HepG2 (cell line): Measurements from ENCODE around the gene SCARF1. TPM values are rescaled to one million over a fixed set of nuclear protein-coding genes. Genes with fewer than 3 reads are reported as not detected.

ENCODE experiments used
- DNMT1 ChIP-seq: sonication (generic); formaldehyde crosslinking; IDR thresholded peaks from 2 replicates; pipeline ENCODE4 v1.5.1; 2020; ENCODE audit warnings: mild to moderate bottlenecking, missing genetic modification reagents
- HDAC6 ChIP-seq: fragments of 200-600 bp; sonication (generic); IDR thresholded peaks from 2 replicates; pipeline ENCODE4 v1.7.0; 2017; ENCODE audit warnings: mild to moderate bottlenecking, antibody characterized with exemption, low read length, low read depth
- MZF1 ChIP-seq: sonication (generic); formaldehyde crosslinking; IDR thresholded peaks from 2 replicates; pipeline ENCODE4 v1.8.1; 2023; ENCODE audit warnings: mild to moderate bottlenecking, missing genetic modification reagents, borderline replicate concordance
- PRPF4 ChIP-seq: fragments of 200-400 bp; formaldehyde crosslinking; IDR thresholded peaks from 2 replicates; pipeline ENCODE4 v1.6.1; 2016; ENCODE audit warnings: low read length, low read depth; ENCODE audit not compliant: poor library complexity, severe bottlenecking
- REST ChIP-seq, 2 experiments: IDR thresholded peaks; 2 replicates each; pipeline ENCODE4 v1.6.1; 2011 to 2012; ENCODE audit warnings: low read length in 2 of 2, borderline replicate concordance in 1 of 2, low read depth in 1 of 2, mild to moderate bottlenecking in 1 of 2, moderate library complexity in 1 of 2
- polyA plus RNA-seq, 8 experiments: library from polyadenylated mRNA; depleted of rRNA in 3 of 8; stranded (reverse) in 7 of 8; unstranded in 1 of 8; fragments of >200 nt; fragmentation: Illumina TruSeq in 4 of 8; extraction: Trizol in 4 of 8; gene quantifications; 2 replicates each; pipeline versions ENCODE4 v1.2.1 to v1.2.3, GENCODE V29; 2011 to 2016; ENCODE audit warnings: low read depth in 4 of 8, missing spikeins in 1 of 8, mixed read lengths in 1 of 8; ENCODE audit not compliant: insufficient read depth in 1 of 8
- total RNA-seq, 5 experiments: library from RNA; depleted of rRNA; stranded (reverse); fragments of >200 nt; fragmentation: Illumina TruSeq; extraction: Trizol; gene quantifications; 2 replicates each; pipeline ENCODE4 v1.2.3, GENCODE V29; 2016; ENCODE audit warnings: low read depth in 1 of 5
- TF ChIP-seq, protein P1 (sequence below), 2 experiments: sonication (generic) in 1 of 2; formaldehyde crosslinking in 1 of 2; IDR thresholded peaks; 2 replicates each; pipeline versions ENCODE4 v1.6.1 to v1.9.0; 2014 to 2022; ENCODE audit warnings: antibody characterized with exemption in 1 of 2, borderline replicate concordance in 1 of 2, inconsistent platforms in 1 of 2, low read depth in 1 of 2, missing genetic modification reagents in 1 of 2
- TF ChIP-seq, protein P2 (sequence below): sonication (generic); formaldehyde crosslinking; IDR thresholded peaks from 2 replicates; pipeline ENCODE4 v1.4.0; 2020; ENCODE audit warnings: missing genetic modification reagents, borderline replicate concordance
- TF ChIP-seq, protein P3 (sequence below): sonication (generic); formaldehyde crosslinking; conservative IDR thresholded peaks from 2 replicates; pipeline ENCODE4 v1.8.0; 2022; ENCODE audit warnings: mild to moderate bottlenecking, moderate library complexity, missing genetic modification reagents

The SCARF1 gene
- total and polyA plus RNA-seq, 2 of the 13 experiments (the other 11 are each of a cell fraction or from before 2014, with no cell fraction given), result 0.24 to 0.71 TPM

DNA sequence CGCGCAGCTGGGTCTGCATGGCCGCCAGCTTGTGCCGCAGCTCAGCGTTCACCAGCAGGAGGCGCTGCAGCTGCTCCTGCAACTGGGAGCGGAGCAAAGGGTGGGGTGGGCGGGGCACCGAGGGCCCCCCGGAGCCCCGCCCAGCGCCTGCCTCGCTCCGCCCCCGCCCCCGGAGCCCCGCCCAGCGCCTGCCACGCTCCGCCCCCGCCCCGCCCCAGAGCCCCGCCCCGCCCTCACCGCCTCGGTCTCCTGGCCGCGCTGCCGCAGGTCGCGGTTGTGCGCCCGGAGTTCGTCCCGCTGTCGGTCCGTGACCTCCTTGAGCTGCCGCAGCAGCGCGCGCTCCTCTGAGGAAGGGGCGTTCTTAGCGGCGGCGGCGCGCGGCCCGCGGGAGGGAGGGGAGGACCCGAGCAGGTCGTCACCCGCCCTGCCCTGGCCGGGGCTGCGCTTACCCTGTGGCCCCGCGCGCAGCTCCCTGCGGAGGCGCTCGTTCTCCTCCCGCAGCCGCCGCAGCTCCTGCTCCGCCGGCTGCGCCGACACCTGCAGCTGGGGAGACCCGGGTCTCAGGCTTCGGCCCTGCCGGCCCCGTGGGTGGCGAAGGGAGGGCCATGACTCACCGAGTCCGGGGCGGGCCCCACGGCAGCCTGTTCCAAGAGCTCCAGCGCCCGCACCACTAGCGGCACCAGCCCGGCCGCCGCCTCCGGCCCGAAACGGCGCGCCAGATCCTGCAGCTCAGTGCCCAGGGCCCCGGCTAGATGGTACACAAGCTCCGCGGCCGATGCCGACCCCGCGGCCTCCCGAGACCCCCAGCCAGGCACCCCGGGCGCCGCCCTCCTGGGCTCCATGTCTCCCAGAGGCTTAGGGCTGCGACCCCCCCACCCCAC is 3.7 kb upstream of the SCARF1 start (continued):
- TF ChIP-seq MZF1, result 0 out of 2 replicates have a peak, but pooled peaks have one; percentile 12
- peak in 1 of 2 experiments; percentile 6; a peak in 1 of 4 replicates for TF ChIP-seq REST (IDR thresholded peaks at IDR 0.05; ENCODE audit: borderline replicate concordance in 1 of 2, low read depth in 1 of 2, low read length in 2 of 2)
- TF ChIP-seq DNMT1 (CRISPR knock-in tag), result peak; percentile 49; the same call in 1 of the 2 replicates
- no peak for TF ChIP-seq HDAC6
- TF ChIP-seq, protein P1, sequence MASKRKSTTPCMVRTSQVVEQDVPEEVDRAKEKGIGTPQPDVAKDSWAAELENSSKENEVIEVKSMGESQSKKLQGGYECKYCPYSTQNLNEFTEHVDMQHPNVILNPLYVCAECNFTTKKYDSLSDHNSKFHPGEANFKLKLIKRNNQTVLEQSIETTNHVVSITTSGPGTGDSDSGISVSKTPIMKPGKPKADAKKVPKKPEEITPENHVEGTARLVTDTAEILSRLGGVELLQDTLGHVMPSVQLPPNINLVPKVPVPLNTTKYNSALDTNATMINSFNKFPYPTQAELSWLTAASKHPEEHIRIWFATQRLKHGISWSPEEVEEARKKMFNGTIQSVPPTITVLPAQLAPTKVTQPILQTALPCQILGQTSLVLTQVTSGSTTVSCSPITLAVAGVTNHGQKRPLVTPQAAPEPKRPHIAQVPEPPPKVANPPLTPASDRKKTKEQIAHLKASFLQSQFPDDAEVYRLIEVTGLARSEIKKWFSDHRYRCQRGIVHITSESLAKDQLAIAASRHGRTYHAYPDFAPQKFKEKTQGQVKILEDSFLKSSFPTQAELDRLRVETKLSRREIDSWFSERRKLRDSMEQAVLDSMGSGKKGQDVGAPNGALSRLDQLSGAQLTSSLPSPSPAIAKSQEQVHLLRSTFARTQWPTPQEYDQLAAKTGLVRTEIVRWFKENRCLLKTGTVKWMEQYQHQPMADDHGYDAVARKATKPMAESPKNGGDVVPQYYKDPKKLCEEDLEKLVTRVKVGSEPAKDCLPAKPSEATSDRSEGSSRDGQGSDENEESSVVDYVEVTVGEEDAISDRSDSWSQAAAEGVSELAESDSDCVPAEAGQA (IDR thresholded peaks at IDR 0.05; ENCODE audit: low read depth), result no peak
- TF ChIP-seq, protein P1 (CRISPR knock-in tag; IDR thresholded peaks at IDR 0.05; ENCODE audit: borderline replicate concordance), result no peak
- no peak for TF ChIP-seq PRPF4
- TF ChIP-seq, protein P2, sequence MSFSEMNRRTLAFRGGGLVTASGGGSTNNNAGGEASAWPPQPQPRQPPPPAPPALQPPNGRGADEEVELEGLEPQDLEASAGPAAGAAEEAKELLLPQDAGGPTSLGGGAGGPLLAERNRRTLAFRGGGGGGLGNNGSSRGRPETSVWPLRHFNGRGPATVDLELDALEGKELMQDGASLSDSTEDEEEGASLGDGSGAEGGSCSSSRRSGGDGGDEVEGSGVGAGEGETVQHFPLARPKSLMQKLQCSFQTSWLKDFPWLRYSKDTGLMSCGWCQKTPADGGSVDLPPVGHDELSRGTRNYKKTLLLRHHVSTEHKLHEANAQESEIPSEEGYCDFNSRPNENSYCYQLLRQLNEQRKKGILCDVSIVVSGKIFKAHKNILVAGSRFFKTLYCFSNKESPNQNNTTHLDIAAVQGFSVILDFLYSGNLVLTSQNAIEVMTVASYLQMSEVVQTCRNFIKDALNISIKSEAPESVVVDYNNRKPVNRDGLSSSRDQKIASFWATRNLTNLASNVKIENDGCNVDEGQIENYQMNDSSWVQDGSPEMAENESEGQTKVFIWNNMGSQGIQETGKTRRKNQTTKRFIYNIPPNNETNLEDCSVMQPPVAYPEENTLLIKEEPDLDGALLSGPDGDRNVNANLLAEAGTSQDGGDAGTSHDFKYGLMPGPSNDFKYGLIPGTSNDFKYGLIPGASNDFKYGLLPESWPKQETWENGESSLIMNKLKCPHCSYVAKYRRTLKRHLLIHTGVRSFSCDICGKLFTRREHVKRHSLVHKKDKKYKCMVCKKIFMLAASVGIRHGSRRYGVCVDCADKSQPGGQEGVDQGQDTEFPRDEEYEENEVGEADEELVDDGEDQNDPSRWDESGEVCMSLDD, result no peak
- TF ChIP-seq, protein P3, sequence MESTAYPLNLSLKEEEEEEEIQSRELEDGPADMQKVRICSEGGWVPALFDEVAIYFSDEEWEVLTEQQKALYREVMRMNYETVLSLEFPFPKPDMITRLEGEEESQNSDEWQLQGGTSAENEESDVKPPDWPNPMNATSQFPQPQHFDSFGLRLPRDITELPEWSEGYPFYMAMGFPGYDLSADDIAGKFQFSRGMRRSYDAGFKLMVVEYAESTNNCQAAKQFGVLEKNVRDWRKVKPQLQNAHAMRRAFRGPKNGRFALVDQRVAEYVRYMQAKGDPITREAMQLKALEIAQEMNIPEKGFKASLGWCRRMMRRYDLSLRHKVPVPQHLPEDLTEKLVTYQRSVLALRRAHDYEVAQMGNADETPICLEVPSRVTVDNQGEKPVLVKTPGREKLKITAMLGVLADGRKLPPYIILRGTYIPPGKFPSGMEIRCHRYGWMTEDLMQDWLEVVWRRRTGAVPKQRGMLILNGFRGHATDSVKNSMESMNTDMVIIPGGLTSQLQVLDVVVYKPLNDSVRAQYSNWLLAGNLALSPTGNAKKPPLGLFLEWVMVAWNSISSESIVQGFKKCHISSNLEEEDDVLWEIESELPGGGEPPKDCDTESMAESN (CRISPR knock-in tag), result peak; percentile 8; the same call in 1 of the 2 replicates
